Vagina (tissue), 2 donors: ENCODE results near the gene C6orf141.
"Not testable (repeated sequence)": the region's sequence is repeated elsewhere in the genome, so short reads cannot be mapped to it uniquely, and the experiment has no call there.

Experiments used
- POLR2A ChIP-seq, 2 donors: fragments of 450-650 bp; IDR thresholded peaks; one replicate each; pipeline ENCODE4 v1.6.1; 2017; ENCODE audit warnings: antibody characterized with exemption in 2 of 2, mild to moderate bottlenecking in 2 of 2, moderate library complexity in 2 of 2
- TF ChIP-seq, protein P1 (sequence below), 3 experiments: fragments of 450-650 bp in 2 of 3; fragments of 200-600 bp in 1 of 3; sonication (generic) in 1 of 3; IDR thresholded peaks; one replicate each; pipeline ENCODE4 v1.5.1; 2017 to 2019; ENCODE audit warnings: antibody characterized with exemption in 3 of 3, mild to moderate bottlenecking in 2 of 3, moderate library complexity in 2 of 3

DNA sequence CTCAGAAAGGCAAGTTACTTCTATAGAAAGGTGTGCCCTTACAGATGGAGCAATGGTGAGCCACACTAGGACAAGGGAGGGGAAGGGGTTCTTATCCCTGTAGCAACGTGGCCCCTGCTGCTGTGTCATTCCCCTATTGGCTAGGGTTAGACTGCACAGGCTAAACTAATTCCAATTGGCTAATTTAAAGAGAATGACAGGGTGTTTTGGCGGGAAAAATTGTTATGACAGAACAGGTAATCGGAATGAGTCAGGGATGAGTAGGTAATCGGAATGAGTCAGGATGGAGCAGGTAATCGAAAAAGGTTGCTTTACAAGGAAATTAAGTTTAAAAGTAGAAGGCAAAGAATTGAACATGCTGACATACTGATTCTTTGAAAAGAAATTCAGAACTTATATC is 36.8 kb downstream of the C6orf141 start:
- not testable (repeated sequence) for TF ChIP-seq POLR2A (IDR thresholded peaks at IDR 0.05)
- TF ChIP-seq, protein P1, sequence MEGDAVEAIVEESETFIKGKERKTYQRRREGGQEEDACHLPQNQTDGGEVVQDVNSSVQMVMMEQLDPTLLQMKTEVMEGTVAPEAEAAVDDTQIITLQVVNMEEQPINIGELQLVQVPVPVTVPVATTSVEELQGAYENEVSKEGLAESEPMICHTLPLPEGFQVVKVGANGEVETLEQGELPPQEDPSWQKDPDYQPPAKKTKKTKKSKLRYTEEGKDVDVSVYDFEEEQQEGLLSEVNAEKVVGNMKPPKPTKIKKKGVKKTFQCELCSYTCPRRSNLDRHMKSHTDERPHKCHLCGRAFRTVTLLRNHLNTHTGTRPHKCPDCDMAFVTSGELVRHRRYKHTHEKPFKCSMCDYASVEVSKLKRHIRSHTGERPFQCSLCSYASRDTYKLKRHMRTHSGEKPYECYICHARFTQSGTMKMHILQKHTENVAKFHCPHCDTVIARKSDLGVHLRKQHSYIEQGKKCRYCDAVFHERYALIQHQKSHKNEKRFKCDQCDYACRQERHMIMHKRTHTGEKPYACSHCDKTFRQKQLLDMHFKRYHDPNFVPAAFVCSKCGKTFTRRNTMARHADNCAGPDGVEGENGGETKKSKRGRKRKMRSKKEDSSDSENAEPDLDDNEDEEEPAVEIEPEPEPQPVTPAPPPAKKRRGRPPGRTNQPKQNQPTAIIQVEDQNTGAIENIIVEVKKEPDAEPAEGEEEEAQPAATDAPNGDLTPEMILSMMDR (IDR thresholded peaks at IDR 0.05) = not testable (repeated sequence)
